GM18507 (cell line): Measurements from ENCODE around the gene KRTAP2-1.
"Not testable (repeated sequence)": the region's sequence is repeated elsewhere in the genome, so short reads cannot be mapped to it uniquely, and the experiment has no call there.

ENCODE experiments used
- DNase-seq: peaks from one replicate; pipeline ENCODE4 v3.0.0; 2011; ENCODE audit warnings: low read depth; ENCODE audit not compliant: insufficient read length; ENCODE audit errors: extremely low spot score
- FAIRE-seq: peaks from 2 replicates; lab custom pipeline; 2011; peaks lifted over from hg19 to GRCh38; lab: Jason Lieb, UNC

KRTAP2-1 gene

GRCh38 chr17:41018541-41018940, 28.6 kb downstream of the KRTAP2-1 start:
- no peak for FAIRE-seq

DNA sequence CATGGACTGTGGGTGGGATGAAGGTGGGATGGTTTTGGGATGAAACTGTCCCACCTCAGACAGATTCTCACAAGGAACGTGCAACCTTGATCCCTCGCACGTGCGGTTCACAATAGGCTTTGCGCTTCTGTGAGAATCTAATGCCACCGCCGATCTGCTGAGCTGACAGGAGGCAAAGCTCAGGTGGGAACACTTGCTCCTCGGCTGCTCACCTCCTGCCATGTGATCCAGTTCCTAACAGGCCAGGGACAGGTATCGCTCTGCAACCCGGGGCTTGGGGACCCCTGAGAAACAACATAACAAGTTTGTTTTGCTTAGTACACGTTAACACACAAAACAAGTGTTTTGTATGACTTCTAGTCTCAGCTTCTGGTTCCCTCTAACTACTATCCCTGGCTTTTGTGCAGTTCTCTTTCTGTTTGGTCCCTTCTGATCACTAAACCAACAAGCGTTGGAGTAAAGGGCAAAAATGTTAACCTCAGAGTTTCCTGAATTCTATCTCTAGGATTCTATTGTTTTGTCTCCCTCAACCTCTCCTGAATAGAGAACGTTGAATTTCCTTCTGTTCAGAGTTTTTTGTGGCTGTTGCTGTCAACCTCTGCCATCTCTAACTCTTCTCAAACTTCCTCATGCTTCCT, 30.4 kb downstream of the KRTAP2-1 start:
- FAIRE-seq, result no peak
- no peak for DNase-seq

More at GRCh38 chr17:41018541-41018940, 28.6 kb downstream of the KRTAP2-1 start:
- DNase-seq, result no peak

DNA sequence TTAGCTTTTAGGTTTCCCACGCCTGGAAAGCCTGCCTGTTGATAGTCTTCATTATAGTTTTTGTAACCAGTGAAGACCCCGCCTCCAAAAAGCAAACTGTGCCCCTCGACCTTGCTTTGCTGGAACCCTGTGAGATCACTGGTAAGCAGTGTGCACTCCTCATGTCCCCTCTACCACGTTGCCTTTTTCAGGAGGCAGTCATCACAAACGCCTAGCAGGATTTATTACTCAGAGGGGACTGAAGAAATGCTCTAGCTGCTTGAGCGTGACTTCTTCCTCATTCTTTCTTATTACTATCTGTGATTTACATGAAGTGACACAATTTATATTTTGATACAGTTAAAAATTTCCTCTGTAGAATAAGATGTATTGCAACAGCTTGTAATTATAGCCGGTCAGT, 31.7 kb downstream of the KRTAP2-1 start:
- DNase-seq, result no peak
- no peak for FAIRE-seq

- DNase-seq (no peak), FAIRE-seq (no peak)
Measured at GRCh38 chr17:41013606-41014005, 33.5 kb downstream of the KRTAP2-1 start.

DNA sequence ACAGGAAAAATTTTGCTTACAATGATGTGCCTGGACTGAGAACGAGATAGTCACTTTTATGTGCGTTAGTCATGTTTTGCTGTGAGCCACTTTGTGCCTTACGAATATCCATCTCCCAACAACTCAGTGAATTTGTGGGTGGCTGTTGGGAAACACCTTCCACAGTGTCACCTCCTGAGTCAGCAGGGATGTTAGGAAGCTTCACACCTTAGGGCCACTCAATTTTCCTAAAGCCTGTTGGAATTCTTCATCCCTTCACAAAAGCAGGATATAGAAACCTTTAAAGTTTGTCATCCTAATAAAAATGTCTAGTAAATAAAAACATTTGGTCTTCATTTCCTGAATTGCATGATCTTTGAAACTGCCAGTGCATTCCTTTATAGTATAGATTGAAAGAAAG, 33.9 kb downstream of the KRTAP2-1 start:
- FAIRE-seq, result no peak
- DNase-seq, result no peak

DNA sequence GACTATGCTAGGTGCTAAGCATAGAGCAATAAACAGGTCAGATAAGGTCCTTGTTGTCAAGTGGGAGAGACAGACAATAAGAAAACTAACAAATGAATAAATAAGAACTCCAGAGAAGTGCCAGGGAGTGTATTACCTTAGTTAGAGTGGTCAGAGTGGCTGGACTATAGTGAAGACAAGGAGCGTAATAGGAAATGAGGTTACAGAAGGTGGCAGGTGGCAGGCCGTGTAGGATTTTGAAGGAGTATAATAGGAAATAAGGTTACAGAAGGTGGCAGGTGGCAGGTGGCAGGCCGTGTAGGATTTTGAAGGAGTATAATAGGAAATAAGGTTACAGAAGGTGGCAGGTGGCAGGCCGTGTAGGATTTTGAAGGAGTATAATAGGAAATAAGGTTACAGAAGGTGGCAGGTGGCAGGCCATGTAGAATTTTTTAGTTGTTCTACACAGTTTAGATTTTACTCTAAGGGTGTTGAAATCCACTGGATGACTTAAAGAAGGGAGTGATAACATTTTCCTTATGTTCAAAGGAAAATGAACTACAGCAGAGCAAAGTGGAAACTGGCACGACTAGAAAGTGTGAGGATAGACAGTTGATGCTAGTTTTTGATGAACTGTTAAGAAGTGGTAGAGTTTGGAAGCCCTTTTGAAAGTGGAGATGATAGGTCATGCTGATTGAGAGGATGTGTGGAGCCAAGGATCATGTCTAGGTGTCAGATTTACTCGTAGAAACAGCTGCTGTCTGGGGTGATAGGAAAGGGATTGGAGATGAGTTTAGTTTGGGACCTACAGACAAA, 34.6 kb downstream of the KRTAP2-1 start:
- DNase-seq (no peak), FAIRE-seq (no peak)

GRCh38 chr17:41010441-41010840, 36.7 kb downstream of the KRTAP2-1 start:
- no peak for FAIRE-seq

GRCh38 chr17:41009936-41010335, 37.2 kb downstream of the KRTAP2-1 start:
- DNase-seq, result no peak
- no peak for FAIRE-seq

More at GRCh38 chr17:41010441-41010840, 36.7 kb downstream of the KRTAP2-1 start:
- DNase-seq, result no peak

GRCh38 chr17:41009301-41009760, 37.8 kb downstream of the KRTAP2-1 start:
- DNase-seq (no peak), FAIRE-seq (no peak)

GRCh38 chr17:41008811-41009210, 38.3 kb downstream of the KRTAP2-1 start, which contains the start of gene KRTAP3-1:
Gene KRTAP3-1, minus strand, starts transcription at chr17:41009128. Its CDS starts 54 bp downstream, at chr17:41009074.
- FAIRE-seq (no peak), DNase-seq (no peak)

GRCh38 chr17:41004397-41004796, 42.7 kb downstream of the KRTAP2-1 start:
- DNase-seq (no peak), FAIRE-seq (no peak)

DNA sequence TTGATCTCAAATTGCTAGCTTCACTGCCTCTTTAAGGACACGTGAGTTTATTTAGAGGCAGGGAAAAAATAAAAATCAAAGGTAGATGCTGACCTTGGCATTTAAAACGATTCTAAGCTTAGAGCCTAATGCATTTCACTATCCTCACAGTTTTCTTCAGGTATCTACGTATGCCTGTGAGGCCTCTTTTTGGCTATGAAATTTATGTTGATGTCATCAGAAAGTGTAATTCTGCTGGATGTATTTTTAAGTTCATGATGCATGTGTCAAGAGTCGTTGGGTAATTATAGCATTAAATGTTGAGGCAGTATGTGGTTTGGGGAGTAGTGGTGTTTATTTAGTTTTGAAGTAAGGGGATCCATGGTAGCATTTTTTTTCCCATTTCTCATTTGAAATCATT, 43.2 kb downstream of the KRTAP2-1 start:
- DNase-seq (no peak), FAIRE-seq (no peak)

DNA sequence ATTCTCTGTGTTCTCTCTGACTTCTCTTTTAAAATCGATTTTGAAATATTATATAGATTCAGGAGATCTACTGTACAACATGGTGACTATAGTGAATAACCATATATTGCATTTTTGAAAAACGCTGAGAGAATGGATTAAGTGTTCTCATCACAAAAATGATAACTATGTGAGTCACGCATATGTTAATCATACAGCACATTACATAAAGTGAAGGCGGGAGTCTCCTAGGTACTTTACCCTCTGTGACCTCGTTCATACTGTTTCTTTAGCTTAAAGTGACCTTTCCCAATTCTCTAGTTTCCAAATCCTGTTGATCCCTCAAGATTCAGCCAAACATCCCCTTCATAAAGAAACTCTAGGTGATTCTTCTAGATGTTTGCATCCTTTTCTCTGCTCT, 44.3 kb downstream of the KRTAP2-1 start:
- FAIRE-seq, result no peak
- no peak for DNase-seq

- FAIRE-seq (no peak), DNase-seq (no peak)
Measured at GRCh38 chr17:41001795-41002194, 45.3 kb downstream of the KRTAP2-1 start.

GRCh38 chr17:40999563-40999962, 47.6 kb downstream of the KRTAP2-1 start, which contains the start of gene KRTAP3-2:
Gene KRTAP3-2, minus strand, starts transcription at chr17:40999906. Its CDS starts 53 bp downstream, at chr17:40999853.
- not testable (repeated sequence) for DNase-seq, FAIRE-seq

- FAIRE-seq (no peak), DNase-seq (no peak)
Measured at GRCh38 chr17:40997361-40997760, 49.8 kb downstream of the KRTAP2-1 start.

DNA sequence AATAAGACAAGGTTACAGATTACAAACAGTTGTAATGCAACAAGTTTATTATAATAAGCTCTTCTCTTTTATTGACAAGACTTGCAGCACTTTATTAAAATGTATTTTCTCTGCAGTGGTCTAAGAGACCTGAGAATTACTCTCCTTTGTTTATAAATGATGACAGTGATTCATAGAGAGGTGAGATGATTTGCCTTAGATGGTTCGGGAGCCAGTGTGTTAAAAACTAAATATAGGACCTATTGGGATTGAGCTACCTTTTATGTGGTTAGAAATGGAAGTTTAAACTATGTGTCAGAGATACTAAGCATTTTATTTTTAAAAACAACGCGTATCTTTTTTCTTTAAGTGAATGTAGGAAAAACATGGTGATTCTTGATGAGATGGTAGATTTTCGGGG, 50.3 kb downstream of the KRTAP2-1 start:
- DNase-seq (no peak), FAIRE-seq (no peak)
